Stomach smooth muscle (tissue), 2 donors: ENCODE data around the gene PARP1.
"Not testable (repeated sequence)": the region's sequence is repeated elsewhere in the genome, so short reads cannot be mapped to it uniquely, and the experiment has no call there.

Experiments used
- H3K27ac ChIP-seq: one replicate; pipeline ENCODE4 v1.7.0; 2013; ENCODE audit warnings: mild to moderate bottlenecking, low read length, inconsistent platforms
- H3K27me3 ChIP-seq, 2 donors: one replicate each; pipeline ENCODE4 v1.7.0; 2013; ENCODE audit warnings: low read length in 2 of 2; ENCODE audit not compliant: insufficient read depth in 2 of 2, control insufficient read depth in 1 of 2
- H3K36me3 ChIP-seq, 2 donors: one replicate each; pipeline ENCODE4 v1.7.0; 2013; ENCODE audit warnings: low read length in 2 of 2; ENCODE audit not compliant: control insufficient read depth in 2 of 2, insufficient read depth in 2 of 2
- H3K4me1 ChIP-seq: one replicate; pipeline ENCODE4 v1.7.0; 2013; ENCODE audit warnings: low read length; ENCODE audit not compliant: control insufficient read depth, insufficient read depth
- H3K4me3 ChIP-seq, 2 donors: one replicate each; pipeline ENCODE4 v1.7.0; 2013; ENCODE audit warnings: low read length in 2 of 2
- H3K9ac ChIP-seq, 2 donors: one replicate each; pipeline ENCODE4 v1.7.0; 2013; ENCODE audit warnings: low read length in 2 of 2, mild to moderate bottlenecking in 1 of 2
- H3K9me3 ChIP-seq, 2 donors: one replicate each; pipeline ENCODE4 v1.7.0; 2013; ENCODE audit warnings: low read length in 2 of 2; ENCODE audit not compliant: control insufficient read depth in 2 of 2
- donor health status: healthy.
- donor health status: Pancreatic carcinoma.

PARP1 gene

DNA sequence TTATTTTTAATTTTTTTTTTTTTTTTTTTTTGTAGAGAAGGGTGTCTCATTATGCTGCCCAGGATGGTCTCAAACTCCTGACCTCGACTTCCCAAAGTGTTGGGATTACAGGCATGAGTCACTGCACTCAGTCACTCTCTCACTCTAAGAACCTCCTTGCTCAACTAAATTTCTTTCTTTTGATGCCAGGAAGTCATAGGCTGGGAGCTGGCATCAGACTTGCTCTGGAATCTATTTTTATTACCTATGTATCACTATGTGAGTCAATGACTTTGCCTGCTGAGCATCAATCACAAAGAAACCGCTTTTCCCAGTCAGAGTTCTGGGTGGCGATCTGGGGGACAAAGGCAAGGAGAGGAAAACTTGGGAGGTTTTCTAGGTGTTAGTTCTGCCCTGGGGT, 35.5 kb upstream of the PARP1 start:
- Histone ChIP-seq H3K9ac (no peak overlapping the region), H3K4me3 (no peak overlapping the region), H3K36me3 (no peaks in the 10 kb centered on the region), H3K4me1 (no peaks in the 10 kb centered on the region), H3K27me3 (peaks cover 0 to 2% of the 10 kb centered on the region in 2 donors), H3K27ac (no peak overlapping the region), H3K9me3 (no peaks in the 10 kb centered on the region)

GRCh38 chr1:226443033-226443432, 35.1 kb upstream of the PARP1 start:
- no peak overlapping the region for H3K9ac ChIP-seq
- H3K27me3 ChIP-seq: peaks cover 0 to 2% of the 10 kb centered on the region in 2 donors
- no peaks in the 10 kb centered on the region for H3K36me3 ChIP-seq

GRCh38 chr1:226441629-226442028, 33.7 kb upstream of the PARP1 start:
- Histone ChIP-seq H3K9me3 (no peaks in the 10 kb centered on the region), H3K27ac (no peak overlapping the region), H3K4me1 (no peaks in the 10 kb centered on the region), H3K4me3 (no peak overlapping the region), H3K27me3 (peaks cover 4 to 5% of the 10 kb centered on the region in 2 donors), H3K36me3 (no peaks in the 10 kb centered on the region), H3K9ac (no peak overlapping the region)

More at GRCh38 chr1:226443033-226443432, 35.1 kb upstream of the PARP1 start:
- no peaks in the 10 kb centered on the region for H3K4me1 ChIP-seq
- no peak overlapping the region for H3K4me3 ChIP-seq
- H3K27ac ChIP-seq: no peak overlapping the region
- H3K9me3 ChIP-seq: no peaks in the 10 kb centered on the region

DNA sequence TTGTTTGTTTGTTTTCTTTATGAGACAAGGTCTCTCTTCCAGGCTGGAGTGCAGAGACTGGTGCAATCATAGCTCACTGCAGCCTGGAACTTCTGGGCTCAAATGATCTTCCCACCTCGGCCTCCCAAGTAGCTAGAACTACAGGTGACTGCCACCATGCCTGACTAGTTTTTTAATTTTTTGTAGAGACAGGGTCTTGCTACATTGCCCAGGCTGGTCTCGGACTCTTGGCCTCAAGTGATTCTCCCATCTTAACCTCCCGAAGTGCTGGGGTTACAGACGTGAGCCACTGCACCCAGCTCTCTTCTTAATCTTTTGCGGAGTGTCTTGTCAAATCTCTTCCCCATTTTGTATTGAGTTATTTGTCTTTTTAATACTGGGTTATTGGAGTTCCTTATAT, 32.6 kb upstream of the PARP1 start:
- Histone ChIP-seq H3K27me3 (peaks cover 4 to 5% of the 10 kb centered on the region in 2 donors), H3K4me3 (no peak overlapping the region), H3K9me3 (no peaks in the 10 kb centered on the region), H3K36me3 (no peaks in the 10 kb centered on the region), H3K27ac (no peak overlapping the region), H3K9ac (no peak overlapping the region), H3K4me1 (no peaks in the 10 kb centered on the region)

DNA sequence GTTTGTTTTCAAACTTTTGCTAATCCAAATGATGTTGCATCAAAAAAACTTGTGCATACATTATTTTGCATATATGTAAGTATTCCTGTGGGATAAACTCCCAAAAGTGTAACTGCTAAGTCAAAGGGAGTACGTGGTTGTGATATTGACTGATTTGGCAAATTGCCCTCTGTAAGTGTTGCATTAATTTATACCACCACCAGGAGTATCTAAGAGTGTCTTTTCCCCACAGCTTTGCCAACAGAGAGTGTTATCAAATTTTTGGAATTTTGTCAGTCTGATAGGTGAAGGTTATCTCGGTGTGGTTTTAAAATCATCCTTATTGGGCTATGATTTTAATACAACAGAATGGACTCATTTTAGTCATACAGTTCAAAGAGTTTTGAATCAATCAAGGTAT, 30.1 kb upstream of the PARP1 start:
- Histone ChIP-seq H3K27me3 (peaks cover 4 to 7% of the 10 kb centered on the region in 2 donors), H3K27ac (no peak overlapping the region), H3K9ac (no peak overlapping the region), H3K4me3 (no peak overlapping the region), H3K36me3 (no peaks in the 10 kb centered on the region), H3K4me1 (no peaks in the 10 kb centered on the region), H3K9me3 (no peaks in the 10 kb centered on the region)

DNA sequence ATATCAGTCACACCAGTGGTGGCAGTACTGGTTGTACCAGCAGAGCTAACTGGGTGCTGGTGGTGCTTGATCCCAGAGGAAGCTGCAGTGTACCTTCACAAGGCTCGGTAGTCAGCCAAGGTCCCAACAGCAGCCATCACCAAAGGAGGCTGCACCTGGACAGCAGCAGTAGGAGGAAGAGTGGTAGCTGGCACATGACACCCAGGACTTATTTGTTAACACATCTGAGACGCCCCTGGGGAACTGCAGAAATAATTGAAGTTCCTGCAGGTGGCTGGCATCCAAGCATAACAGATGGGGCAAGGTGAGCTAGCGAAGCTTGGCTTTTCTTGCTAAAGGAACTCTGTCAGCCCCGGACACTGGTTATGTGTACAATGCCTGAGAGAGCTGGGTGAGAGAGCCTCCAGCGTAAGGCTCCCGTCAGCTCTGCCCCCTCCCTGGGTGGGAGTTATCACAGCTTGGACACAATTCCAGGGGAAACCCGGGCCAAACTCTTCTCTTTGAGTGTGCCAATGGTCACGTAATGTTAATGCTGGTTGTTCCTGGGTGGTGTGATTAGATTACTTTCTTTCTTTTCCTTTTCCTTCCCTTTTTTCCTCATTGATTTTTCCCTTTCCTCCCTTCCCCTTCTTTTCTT, 29.1 kb upstream of the PARP1 start:
- Histone ChIP-seq H3K9me3 (no peaks in the 10 kb centered on the region), H3K36me3 (no peaks in the 10 kb centered on the region), H3K27ac (no peak overlapping the region), H3K9ac (no peak overlapping the region), H3K27me3 (peaks cover 4 to 7% of the 10 kb centered on the region in 2 donors), H3K4me1 (no peaks in the 10 kb centered on the region), H3K4me3 (no peak overlapping the region)

DNA sequence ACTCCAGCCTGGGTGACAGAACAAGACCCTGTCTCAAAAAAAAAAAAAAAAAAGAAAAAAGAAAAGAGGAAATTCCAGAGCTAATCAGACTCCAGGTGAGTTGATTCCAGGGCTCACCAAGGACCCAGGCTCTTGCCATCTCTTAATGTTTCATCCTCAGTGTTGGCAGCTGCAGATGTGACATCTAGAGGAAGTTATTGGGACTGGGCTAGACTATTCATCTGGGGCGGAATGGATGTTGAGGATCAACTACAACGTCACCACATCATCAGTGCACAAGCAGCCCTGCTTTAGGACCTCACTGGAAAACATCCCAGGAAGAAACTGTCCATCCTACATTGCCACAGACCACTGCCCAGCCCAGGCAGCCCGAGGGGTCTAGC, 28.6 kb upstream of the PARP1 start:
- no peaks in the 10 kb centered on the region for H3K9me3 ChIP-seq
- H3K9ac ChIP-seq: no peak overlapping the region
- H3K4me1 ChIP-seq: no peaks in the 10 kb centered on the region
- H3K27me3 ChIP-seq: peaks cover 4 to 5% of the 10 kb centered on the region in 2 donors
- H3K27ac ChIP-seq: no peak overlapping the region
- no peaks in the 10 kb centered on the region for H3K36me3 ChIP-seq
- no peak overlapping the region for H3K4me3 ChIP-seq

DNA sequence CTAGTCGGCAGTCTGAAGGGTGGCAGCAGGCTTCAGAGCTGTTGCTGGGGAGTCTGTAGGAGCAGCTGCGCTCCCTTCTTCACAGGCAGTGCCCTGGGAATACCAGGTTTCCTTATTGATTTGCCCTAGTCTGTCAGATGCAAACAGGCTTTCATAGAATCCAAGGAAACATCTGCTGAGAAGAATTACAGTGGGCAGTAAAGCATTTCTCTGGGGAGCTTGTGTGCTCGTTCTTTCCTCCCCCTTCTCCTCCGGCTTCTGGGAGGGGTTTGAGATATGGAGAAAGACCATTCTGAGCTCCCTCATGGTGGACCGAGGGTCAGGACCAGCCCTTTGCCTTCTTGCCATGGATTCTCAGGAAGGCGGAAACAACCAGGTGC, 25.4 kb upstream of the PARP1 start:
- Histone ChIP-seq H3K9me3 (no peaks in the 10 kb centered on the region), H3K4me3 (no peak overlapping the region), H3K36me3 (no peaks in the 10 kb centered on the region), H3K4me1 (no peaks in the 10 kb centered on the region), H3K27ac (no peak overlapping the region), H3K27me3 (peaks cover 7% of the 10 kb centered on the region in 2 donors), H3K9ac (no peak overlapping the region)

GRCh38 chr1:226432586-226433340, 24.9 kb upstream of the PARP1 start:
- no peaks in the 10 kb centered on the region for H3K4me1 ChIP-seq
- H3K4me3 ChIP-seq: no peak overlapping the region
- H3K36me3 ChIP-seq: no peaks in the 10 kb centered on the region
- H3K27ac ChIP-seq: no peak overlapping the region
- H3K27me3 ChIP-seq: peaks cover 7 to 8% of the 10 kb centered on the region in 2 donors
- H3K9ac ChIP-seq: no peak overlapping the region
- no peaks in the 10 kb centered on the region for H3K9me3 ChIP-seq

DNA sequence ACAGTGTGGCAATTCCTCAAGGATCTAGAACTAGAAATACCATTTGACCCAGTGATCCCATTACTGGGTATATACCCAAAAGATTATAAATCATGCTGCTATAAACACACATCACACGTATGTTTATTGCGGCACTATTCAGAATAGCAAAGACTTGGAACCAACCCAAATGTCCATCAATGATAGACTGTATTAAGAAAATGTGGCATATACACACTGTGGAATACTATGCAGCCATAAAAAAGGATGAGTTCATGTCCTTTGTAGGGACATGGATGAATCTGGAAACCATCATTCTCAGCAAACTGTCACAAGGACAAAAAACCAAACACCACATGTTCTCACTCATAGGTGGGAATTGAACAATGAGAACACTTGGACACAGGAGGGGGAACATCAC, 24.0 kb upstream of the PARP1 start:
- not testable (repeated sequence) for H3K27ac ChIP-seq, H3K36me3 ChIP-seq, H3K27me3 ChIP-seq, H3K9ac ChIP-seq, H3K9me3 ChIP-seq, H3K4me1 ChIP-seq, H3K4me3 ChIP-seq
